Limb (tissue), 2 donors: ENCODE measurements around the gene FAM117B.

Experiments used
- DNase-seq, 2 donors: peaks; one replicate each; pipeline ENCODE4 v3.0.0-alpha.2; 2016; ENCODE audit errors: extremely low spot score in 2 of 2

The FAM117B gene

DNA sequence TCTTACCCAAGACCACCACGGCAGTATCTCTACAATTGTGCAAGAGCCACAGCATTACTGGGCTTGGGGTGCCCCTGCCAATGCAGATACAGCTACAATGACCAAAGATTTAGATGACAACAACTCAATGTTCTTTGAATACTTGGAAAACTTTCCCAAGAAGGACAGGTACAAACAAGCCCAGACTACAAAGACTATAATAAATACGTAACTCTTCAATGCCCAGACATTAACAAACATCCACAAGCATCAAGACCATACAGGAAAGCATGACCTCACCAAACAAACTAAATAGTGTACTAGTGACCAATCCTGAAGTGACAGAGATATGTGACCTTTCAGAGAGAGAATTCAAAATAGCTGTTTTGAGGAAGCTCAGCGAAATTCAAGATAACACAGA lies 174.0 kb downstream of the FAM117B start:
- DNase-seq, result no peak

DNA sequence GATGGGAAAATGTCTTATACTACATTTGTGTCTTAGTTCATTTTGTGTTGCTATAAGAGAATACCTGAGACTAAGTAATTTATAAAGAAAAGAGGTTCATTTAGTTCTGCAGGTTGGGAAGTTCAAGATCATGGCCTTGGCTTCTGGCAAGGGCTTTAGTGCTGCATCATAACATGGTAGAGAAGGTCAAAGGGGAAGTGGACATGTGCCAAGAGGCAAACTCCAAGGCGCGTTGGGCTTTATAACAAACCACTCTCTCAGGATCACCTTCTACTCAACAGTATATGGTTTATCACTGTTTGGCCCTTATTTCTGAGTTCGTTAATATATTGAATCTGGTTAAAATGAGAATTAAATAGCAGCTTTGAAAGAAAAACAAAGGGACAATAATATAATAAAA lies 178.6 kb downstream of the FAM117B start:
- DNase-seq, result no peak

DNA sequence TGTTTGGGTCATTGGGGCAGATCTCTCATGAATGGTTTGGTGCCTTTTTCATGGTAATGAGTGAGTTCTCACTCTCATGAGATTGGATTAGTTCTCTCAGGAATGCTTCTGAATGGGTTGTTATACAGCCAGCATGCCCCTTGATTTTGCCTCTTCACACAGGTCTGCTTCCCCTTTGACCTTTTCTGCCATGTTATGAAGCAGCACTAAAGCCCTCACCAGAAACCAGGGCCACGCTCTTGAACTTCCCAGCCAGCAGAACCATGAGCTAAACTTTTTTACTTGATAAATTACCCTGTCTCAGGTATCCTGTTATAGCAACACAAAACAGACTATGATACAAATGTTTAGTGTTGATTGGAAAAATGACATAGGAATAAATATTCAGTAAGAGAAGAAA lies 179.5 kb downstream of the FAM117B start:
- DNase-seq, result no peak

DNA sequence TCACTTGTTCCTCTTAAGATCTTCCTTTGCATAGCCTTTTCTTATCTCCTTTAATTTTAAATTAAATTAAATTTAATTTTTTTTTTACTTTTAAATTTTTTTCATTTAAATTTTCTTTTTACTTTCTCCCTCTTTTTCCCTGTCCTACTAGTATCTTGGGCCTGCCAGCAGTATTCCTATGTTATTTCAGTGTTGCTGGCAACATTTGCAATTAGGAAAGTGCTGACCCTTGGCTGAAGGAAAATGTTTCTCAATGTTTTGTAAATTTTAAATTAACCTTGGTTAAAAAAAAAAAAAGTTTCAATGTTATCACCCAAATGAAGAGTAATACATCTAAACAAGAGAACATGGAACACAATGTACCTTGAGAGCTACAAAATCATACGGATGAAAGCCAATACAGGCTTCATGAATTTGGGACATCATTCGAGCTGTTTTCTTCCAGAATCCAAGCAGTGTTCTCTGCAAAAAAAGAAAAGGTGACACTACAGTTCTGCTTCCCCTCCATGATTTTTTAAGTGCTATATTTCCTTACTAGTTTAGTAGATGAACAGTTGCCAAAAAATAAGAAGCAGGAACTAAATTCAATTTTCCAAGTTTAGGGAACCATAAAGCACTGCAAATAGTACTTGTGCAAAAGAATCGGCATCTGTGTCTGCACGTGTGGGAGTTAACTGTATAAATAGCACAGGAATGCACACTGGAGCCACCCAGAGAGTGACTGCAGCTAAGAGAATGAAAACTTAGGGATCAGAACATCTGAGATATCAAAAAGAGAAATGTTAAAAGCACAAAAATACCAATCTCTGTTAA lies 181.0 kb downstream of the FAM117B start:
- DNase-seq, result peak in 1 of 2 donors; percentile 40

DNA sequence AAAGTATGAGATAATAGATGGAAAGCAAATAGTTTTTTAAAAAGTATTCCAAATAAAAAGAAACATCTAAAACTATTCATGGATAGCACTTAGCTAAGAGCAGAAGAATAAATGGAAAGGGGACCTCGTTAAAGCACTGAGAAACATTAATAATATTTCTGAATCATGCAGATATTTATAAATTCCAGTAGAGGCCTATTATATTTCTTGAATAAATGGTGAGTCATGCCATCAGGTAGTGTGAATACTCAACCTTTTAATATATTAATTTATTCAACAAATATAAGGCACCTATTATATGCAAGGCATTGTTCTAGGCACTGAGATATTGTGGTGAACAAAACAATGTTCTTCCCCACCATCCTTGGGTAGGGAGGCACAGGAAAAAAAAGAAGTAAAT lies 183.0 kb downstream of the FAM117B start:
- DNase-seq, result no peak

DNA sequence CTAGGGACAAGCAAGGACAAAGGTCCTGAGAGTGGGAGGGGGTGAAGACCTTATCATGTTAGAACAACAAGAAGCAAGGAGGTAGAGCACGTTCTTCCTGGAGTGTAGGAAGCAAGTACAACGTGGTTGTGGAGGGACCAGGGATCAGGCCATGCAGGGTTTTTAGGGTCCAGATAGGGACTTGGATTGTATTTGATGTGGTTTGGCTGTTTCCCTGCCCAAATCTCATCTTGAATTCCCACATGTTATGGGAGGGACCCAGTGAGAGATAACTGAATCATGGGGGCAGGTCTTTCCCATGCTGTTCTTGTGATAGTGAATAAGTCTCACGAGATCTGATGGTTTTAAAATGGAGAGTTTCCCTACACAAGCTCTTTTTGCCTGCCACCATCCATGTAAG lies 183.6 kb downstream of the FAM117B start:
- no peak for DNase-seq
